GM19397 (cell line): Measurements from ENCODE around the gene ARMC12.
"Not testable (repeated sequence)": the region's sequence is repeated elsewhere in the genome, so short reads cannot be mapped to it uniquely, and the experiment has no call there.

Experiments used
- ATAC-seq: cut with Tn5 transposase; IDR thresholded peaks from one replicate; pipeline ENCODE4 v1.9.1; 2021; ENCODE audit warnings: mild to moderate bottlenecking, moderate library complexity; ENCODE audit not compliant: unreplicated experiment

ARMC12 gene, protein sequence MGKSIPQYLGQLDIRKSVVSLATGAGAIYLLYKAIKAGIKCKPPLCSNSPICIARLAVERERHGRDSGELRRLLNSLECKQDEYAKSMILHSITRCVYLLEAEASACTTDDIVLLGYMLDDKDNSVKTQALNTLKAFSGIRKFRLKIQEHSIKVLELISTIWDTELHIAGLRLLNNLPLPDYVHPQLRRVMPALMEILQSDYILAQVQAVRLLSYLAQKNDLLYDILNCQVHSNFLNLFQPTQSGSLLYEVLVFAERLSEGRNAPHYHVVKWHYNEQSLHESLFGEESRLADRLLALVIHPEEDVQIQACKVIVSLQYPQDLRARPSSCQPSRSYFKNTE

DNA sequence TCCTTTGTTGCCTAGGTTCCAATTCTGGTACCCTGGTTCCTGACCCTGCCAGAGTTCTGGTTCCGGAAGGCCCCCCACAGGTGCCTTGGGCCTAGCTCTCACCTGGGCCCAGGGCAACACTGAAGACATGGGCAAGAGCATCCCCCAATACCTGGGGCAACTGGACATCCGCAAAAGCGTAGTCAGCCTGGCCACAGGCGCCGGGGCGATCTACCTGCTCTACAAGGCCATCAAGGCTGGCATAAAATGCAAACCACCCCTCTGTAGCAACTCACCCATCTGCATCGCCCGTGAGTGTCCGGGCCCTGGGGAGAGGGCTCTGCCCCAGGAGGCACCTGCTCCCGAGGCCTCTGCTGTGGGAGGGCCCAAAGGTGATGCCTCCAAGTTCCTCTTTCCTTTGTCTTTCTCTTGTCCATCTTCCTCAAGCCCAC lies at the start of gene ARMC12:
Gene ARMC12 (plus strand): TSS at position 51 of the 431 bp plus-strand sequence. CDS start 77 bp downstream, at position 128.
- no peak for ATAC-seq

DNA sequence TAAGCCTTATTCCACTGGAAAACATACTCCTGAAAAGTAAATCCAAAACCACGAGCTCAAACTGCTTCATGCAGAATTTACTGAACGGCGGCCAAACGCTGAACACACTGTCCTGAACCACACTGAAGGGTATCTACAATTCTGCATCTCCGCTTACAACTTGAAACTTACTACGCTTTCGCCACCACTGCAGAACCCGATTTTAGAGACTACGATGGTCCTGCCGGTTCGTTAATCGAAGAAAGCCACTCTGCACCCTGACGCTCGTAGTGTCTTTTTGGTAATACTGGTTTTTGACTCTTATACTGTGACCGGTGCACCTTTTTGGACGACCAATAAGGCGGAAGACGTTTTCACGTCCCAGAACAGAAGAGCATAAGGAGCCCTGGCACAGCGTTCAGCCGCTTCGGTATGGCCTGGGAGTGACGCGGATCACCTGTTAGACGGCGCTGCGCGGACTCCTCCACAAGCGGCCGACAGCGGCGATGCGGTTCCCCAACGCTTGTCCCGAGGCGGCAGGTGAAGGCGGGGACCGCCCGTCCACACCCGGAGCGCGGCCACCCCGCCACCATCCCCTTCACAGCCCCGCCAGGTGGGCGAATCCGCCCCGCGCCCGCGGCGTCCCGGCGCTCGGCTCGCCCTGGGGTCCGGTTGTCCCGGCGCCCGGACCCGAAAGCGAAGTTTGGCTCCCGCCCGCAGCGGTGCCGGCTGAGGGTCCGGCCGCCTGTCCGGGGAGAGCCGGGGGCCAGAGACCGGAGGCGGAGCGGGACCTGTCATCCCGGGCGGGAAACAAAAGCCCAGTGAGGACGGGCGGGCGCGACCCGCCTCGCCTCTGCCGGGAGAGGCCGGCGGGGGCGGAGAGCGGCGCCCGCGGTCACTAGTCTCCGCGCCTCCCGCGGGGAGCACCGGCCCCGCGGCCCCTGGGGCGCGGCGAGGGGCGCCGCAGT lies 48.9 kb upstream of the ARMC12 start:
- peak; percentile 43 for ATAC-seq

DNA sequence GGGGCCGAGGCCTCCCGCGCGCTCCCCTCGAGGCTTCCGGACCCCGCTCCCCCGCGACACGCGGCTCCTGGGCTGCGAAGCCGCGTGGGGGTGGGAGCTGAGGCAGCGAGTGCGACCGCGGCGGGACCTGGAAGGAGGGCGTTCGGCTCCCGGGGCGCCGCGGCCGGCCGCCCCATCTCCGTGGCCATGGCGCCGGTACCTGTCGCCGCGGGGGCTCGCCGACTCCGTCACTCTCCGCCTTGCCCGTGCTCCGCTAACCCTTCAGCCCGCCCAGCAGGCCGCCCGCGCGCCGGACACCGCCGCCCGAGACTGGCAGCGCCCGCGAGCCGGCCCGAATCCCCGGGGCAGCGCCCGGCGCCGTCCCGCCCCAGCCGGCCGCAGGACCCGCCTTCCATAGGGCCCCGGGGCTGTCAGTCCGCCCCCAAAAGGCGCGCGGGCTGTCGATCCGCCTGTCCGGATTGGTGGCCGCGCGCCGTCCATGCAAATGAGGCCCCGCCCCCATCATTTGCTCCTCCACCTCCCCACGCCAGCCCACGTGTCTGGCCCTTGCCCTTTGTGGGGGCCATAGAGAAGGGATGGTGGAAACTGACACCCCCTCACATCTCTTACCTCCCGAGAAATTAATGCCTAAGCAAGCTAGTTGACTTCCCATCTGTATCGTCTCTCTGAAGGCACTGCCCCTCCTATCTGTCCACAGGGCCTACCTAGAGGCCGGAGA lies 48.1 kb upstream of the ARMC12 start, which contains the start of gene FKBP5:
Gene FKBP5 (minus strand): TSS at position 311 of the 718 bp plus-strand sequence. CDS start 46,091 bp downstream, outside the sequence.
- peak; percentile 84 for ATAC-seq

DNA sequence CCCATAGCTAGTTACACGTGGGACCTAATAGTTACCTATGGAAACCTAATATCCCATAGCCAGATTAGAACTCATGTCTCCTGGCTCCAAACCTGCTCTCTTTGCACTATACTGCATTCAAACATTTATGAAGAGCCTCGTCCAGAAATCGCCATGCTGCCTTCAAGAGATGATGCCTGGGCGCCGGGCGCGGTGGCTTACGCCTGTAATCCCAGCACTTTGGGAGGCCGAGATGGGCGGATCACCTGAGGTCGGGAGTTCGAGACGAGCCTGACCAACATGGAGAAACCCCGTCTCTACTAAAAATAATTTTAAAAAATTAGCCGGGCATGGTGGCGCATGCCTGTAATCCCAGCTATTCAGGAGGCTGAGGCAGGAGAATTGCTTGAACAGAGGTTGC lies 46.8 kb upstream of the ARMC12 start:
- not testable (repeated sequence) for ATAC-seq

DNA sequence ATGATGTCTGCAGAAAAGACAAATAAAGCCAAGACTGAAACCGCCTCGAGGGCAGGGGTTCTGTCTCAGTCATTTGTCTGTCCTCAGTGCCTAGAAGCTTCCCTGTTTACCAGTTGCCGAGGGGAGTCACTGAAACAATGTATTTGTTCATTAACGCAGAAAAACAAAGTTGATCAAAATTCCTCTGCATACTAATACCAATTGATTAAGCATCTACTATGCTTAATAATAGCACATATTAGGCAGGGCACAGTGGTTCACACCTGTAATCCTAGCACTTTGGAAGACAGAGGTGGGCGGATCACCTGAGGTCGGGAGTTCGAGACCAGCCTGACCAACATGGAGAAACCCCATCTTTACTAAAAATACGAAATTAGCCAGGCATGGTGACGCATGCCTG lies 46.3 kb upstream of the ARMC12 start:
- ATAC-seq: no peak

DNA sequence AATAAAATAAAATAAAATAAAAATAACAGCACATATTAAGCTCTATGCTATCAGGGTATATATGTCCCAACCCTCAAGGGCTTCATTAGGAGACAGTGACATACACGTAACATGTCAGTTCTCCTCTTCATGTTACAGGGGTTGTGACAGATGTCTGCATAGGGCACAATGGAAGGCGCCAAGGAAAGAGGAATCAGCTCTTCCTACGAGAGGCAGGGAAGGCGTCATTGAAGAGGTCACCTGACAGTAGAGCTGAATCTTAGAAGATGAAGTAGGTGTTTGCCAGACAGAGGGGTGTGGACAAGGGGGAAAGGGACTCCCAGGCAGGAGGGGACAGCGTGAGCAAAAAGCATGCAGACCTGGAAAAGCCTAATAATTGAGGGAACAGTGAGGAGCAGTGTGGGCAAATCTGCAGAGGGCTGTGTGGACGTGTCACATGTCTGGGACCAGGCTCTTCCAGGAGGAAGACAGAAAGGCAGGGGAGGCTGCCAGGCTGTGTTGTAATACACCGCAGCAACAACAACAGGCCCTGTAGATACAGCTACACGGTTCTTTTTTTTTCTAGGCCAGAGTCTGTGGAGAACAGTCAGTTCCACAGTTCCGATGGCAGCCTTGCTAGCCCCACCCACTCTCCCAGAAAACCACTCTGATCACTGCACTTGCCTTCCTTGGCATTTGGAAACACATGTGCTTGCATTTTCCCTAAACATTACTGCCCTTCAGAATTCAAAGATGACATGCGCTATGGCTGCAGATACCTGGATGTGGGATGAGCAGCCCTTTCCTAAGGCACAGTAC lies 45.6 kb upstream of the ARMC12 start:
- ATAC-seq: no peak

DNA sequence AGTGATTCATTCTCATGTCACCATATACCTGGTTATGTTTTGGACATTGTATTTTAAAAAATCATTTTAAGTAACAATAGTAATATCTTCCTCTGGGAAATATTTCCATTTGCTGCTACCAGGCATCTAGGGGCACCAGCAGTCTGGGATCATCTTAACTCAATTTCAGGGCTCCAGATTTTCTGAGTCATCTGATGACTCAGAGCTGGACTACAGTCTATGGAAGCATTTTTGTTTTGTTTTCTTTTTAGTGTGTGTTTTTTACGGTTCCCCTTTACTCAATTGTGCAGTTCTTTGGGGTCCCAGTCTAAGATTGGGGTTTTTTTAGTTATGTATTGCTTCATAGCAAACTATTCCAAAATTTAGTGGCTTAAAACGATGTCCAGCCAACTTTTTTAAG lies 42.4 kb upstream of the ARMC12 start:
- ATAC-seq: no peak

DNA sequence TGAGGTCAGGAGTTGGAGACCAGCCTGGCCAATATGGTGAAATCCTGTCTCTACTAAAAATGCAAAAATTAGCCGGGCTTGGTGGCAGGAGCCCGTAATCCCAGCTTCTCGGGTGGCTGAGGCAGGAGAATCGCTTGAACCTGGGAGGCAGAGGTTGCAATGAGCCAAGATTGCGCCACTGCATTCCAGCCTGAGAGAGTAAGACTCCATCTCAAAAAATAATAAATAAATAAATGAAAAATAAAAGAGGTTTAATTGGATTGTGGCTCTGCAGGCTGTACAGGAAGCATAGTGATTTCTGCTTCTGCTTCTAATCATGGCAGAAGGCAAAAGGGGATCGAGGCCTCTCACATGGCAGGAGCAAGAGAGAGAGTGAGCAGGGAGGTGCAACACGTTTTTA lies 38.4 kb upstream of the ARMC12 start:
- ATAC-seq: not testable (repeated sequence)

DNA sequence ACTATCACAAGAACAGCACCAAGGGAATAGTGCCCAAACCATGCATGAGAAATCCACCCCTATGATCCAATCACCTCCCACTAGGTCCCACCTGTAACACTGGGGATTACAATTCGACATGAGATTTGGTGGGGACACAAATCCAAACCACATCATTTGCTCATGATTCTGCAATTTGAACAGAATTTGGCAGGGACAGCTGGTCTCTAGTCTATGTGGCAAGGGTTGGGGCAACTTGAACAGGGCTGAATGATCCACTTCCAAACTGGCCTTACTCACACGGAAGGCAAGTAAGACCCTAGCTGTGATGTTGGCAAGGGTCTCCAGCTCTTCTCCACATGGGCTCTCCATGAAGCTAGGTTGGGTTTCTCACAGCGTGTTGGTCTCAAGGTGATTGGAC lies 38.0 kb upstream of the ARMC12 start:
- no peak for ATAC-seq

DNA sequence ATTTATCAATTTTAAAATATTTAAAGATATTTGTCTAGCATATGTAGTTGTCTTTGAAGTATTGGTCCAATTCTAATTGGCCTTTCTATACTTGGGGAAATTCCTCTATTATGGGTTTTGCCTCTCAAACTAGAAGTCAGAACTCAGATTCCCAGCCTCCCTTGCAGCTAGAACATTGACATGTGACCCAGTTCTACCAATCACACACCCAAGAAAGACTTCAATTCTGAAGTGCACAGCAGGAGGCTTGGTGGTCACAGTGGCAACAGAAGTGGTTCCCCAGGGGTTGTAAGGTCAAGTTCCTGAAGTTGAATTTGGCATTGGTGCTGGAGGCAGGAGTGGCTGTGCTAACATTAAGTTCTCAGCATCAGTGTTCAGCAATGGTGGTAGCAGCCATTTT lies 33.3 kb upstream of the ARMC12 start:
- no peak for ATAC-seq

DNA sequence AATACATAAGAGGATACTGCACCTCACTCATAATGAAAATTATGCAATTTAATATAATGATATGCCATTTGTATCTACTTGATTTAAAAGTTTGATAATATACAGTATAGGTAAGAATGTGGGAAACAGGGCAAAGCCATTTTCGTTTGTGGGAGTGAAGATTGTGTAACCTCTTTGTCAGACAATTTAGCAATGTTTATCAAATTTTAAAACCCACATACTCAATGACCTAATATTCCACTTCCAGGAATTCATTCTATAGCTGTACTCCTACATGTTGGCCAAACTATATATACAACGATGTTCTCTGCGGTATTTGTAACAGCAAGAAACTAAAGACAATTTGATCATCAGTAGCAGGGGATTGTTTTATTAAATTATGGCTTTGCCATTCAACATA lies 30.4 kb upstream of the ARMC12 start:
- ATAC-seq: no peak

DNA sequence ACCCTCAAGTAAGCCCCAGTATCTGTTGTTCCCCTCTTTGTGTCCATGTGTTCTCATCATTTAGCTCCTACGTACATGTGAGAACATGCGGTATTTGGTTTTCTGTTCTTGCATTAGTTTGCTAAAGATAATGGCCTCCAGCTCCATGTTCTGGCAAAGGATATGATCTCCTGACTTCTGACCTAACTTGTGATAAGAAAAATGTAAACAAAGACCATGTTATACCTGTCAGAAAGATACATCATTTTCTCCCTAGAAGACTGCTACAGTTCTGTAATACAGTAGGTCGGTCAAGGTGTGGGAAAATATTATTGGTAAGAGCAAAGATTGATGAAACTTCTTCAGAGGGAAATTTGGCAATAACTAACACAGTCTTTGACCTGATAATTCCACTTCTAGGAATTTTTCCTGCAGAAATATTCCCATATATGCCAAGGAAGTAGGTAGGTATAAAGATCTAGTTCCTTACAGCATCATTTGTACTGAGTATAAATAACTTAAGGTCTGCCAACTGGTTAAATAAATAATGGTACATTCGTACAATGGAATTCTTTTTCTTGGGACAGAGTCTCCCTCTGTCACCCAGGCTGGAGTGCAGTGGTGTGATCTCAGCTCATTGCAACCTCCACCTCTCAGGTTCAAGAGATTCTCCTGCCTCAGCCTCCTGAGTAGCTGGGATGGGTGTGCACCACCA lies 29.0 kb upstream of the ARMC12 start:
- ATAC-seq: no peak

DNA sequence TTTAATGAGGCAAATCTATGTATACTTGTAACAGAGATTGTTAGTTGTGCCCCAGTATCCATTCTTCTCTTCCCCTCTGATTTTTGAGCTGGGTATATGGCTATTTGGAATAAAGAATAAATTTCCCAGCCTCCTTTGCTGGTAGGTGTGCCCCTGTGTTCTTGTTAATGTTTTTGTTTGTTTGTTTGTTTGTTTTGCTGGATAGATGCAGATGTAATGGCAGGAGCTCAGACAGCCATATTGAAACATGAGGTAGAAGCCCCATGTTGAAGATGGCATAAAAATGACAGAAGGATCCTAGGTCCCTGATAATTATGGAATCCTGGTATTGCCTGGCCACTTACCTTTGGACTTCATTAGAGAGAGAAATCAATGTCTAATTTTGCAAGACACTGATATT lies 28.2 kb upstream of the ARMC12 start:
- ATAC-seq: no peak

DNA sequence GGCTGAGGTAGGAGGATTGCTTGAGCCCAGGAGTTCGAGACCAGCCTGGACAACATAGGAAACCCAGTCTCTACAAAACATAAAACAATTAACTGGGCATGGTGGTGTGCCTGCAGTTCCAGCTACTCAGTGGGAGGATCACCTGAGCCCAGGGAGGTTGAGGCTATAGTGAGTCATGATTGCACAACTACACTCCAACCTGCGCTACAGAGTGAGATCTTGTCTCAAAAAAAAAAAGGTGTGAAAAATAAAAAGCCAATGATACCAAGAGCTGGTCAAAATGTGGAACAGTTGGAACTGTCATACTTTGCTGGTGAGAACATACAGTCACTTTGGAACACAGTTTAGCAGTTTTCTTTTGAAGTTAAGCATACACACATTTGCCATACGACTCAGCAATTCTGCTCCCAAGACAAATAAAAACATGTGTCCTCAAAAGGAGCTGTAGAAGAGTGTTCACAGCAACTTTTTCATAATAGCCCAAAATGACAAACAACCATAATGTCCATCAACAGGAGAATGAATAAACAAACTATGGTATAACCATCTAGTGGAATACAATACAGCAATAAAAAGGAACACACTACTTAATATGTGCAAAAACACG lies 26.5 kb upstream of the ARMC12 start:
- no peak for ATAC-seq

DNA sequence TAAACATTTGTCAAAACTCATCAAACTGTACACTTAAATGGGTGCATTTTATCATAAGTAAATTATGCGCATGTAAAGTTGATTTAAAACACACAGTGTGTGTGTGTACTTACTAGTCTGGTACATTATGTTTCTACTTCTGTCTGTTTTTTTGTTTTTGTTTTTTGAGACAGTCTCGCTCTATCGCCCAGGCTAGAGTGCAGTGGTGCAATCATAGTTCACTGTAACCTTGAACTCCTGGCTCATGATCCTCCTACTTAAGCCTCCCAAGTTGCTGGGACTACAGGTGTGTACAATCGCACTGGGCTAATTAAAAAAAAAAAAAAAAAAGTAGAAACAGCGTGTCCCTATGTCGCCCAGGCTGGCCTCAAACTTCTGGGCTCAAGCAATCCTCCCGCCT lies 25.1 kb upstream of the ARMC12 start:
- ATAC-seq: no peak

DNA sequence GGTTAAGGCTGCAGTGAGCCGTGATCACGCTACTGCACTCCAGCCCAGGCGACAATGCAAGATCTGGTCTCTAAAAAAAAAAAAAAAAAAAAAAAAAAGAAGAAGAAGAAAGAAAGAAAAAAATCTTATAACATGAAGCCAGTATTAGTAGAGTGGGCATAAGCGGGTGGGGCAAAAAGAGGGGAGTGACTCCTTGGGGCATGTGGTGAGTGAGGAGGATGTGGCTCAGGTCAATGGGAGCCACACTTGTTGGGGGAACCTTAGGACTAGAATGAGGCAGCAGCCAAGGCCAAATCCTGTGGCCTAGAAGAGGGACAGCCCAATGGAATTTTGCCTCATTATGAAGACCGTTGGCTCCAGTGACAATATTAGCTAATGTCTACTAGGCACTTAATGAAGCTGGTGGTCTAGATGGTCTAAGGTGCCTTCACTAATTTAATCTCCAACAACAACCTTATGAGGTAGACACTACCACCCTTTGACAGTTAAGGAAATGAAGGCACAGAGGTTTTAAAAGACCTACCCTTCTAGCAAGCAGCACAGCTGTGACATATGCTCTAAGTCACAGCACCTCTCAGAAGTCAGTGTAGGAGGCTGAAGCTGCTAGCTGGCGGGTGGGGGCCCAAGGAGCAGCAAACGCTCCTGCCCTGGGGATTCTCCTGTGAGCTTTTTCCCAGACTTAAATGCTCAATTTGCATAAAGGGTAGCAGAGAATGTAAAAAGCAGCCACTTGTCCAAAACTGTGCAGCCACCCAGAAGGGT lies 23.6 kb upstream of the ARMC12 start:
- no peak for ATAC-seq

DNA sequence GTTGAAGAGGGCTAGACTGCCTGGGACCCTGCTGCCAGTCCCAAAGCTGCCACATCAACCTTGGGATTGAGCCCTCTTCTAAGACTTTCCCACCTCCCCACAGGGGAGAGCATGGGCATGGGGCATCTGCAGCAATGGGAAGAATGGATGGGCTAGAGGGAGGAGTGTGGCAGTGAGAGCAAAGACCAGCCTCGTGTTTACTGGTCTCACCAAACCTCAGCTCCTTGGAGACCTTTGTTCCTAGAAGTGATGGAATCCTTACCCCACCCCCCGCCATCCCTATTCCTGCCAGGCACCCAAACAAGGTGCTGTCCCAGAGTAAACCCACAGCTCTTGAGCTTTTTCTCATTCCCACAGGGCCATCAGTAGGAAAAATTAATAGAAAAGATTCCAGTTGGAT lies 20.0 kb upstream of the ARMC12 start:
- ATAC-seq: no peak
